H1 (cell line): ENCODE data around the gene FASN. TPM values are rescaled to one million over a fixed set of nuclear protein-coding genes. Genes with fewer than 3 reads are reported as not detected.

Experiments used
- CTCF ChIA-PET: fragments of 300-600 bp; sonication (Branson Sonifier 250); formaldehyde crosslinking; loops from one replicate; lab custom pipeline; 2021; ENCODE audit not compliant: partially characterized antibody; lab: Charles Lee
- POLR2A ChIA-PET: fragments of 300-600 bp; sonication (Branson Sonifier 250); formaldehyde crosslinking; loops from one replicate; lab custom pipeline; 2021; ENCODE audit warnings: inconsistent platforms; ENCODE audit not compliant: partially characterized antibody; lab: Charles Lee
- DNase-seq, 2 experiments: peaks; one replicate each; pipeline versions ENCODE4 v3.0.0 to v3.0.0-alpha.2; 2010 to 2022; ENCODE audit warnings: low spot score in 2 of 2, low read depth in 1 of 2, mixed read lengths in 1 of 2
- FAIRE-seq: peaks from 2 replicates; lab custom pipeline; 2011; peaks lifted over from hg19 to GRCh38; lab: Jason Lieb, UNC
- H2AFZ ChIP-seq: 2 replicates; pipeline ENCODE4 v1.8.1; 2012; ENCODE audit warnings: low read length, inconsistent platforms
- H2AK5ac ChIP-seq: 2 replicates; pipeline ENCODE4 v1.6.1; 2013; ENCODE audit warnings: low read depth, low read length
- H2BK120ac ChIP-seq: replicated peaks from 2 replicates; pipeline ENCODE3; 2013; ENCODE audit warnings: low read depth, low read length, inconsistent platforms
- H2BK12ac ChIP-seq: 2 replicates; pipeline ENCODE4 v1.6.1; 2013; ENCODE audit warnings: low read depth, low read length
- H2BK15ac ChIP-seq: 2 replicates; pipeline ENCODE4 v1.6.1; 2013; ENCODE audit warnings: low read length
- H2BK20ac ChIP-seq: 2 replicates; pipeline ENCODE4 v1.6.1; 2013; ENCODE audit warnings: low read length
- H2BK5ac ChIP-seq: 2 replicates; pipeline ENCODE4 v1.6.1; 2013; ENCODE audit warnings: low read depth, low read length
- H3K14ac ChIP-seq: 2 replicates; pipeline ENCODE4 v1.6.1; 2013; ENCODE audit warnings: inconsistent platforms; ENCODE audit not compliant: insufficient read length
- H3K18ac ChIP-seq: 2 replicates; pipeline ENCODE4 v1.6.1; 2013; ENCODE audit warnings: low read length; ENCODE audit errors: extremely low read depth
- H3K23ac ChIP-seq: 2 replicates; pipeline ENCODE4 v1.6.1; 2013; ENCODE audit warnings: inconsistent platforms; ENCODE audit not compliant: insufficient read length
- H3K23me2 ChIP-seq: 2 replicates; pipeline ENCODE4 v1.6.1; 2013; ENCODE audit warnings: low read depth, low read length
- H3K27ac ChIP-seq: 2 replicates; pipeline ENCODE4 v1.6.1; 2011; ENCODE audit warnings: low read depth, low read length, inconsistent platforms
- H3K27me3 ChIP-seq, 4 experiments: replicated peaks in 1 of 4; 1 replicate in 1 of 4; 2 replicates in 3 of 4; pipeline versions ENCODE4 v1.6.1 to v1.8.1; 2011 to 2013; ENCODE audit warnings: low read length in 3 of 4, mild to moderate bottlenecking in 3 of 4, inconsistent platforms in 2 of 4, mixed read lengths in 2 of 4, moderate library complexity in 1 of 4; ENCODE audit not compliant: control insufficient read depth in 3 of 4, insufficient read depth in 3 of 4; ENCODE audit errors: extremely low read depth in 1 of 4
- H3K36me3 ChIP-seq, 4 experiments: 2 replicates each; pipeline versions ENCODE4 v1.6.1 to v1.8.1; 2011 to 2013; ENCODE audit warnings: mild to moderate bottlenecking in 4 of 4, low read length in 3 of 4, moderate library complexity in 2 of 4, control low read depth in 1 of 4, inconsistent platforms in 1 of 4; ENCODE audit not compliant: insufficient read depth in 4 of 4, control insufficient read depth in 2 of 4
- H3K4ac ChIP-seq: replicated peaks from 2 replicates; pipeline ENCODE3; 2013; ENCODE audit warnings: low read length, low read depth, mixed read lengths, inconsistent platforms; ENCODE audit not compliant: insufficient read length
- H3K4me1 ChIP-seq, 4 experiments: replicated peaks in 1 of 4; 1 replicate in 1 of 4; 2 replicates in 3 of 4; pipeline versions ENCODE4 v1.6.1 to v1.8.1; 2011 to 2013; ENCODE audit warnings: low read length in 3 of 4, inconsistent platforms in 2 of 4, mixed read lengths in 1 of 4; ENCODE audit not compliant: insufficient read depth in 4 of 4, control insufficient read depth in 3 of 4
- H3K4me2 ChIP-seq, 2 experiments: 2 replicates each; pipeline versions ENCODE4 v1.6.1 to v1.8.1; 2011 to 2013; ENCODE audit warnings: low read depth in 2 of 2, low read length in 2 of 2, control low read depth in 1 of 2, inconsistent platforms in 1 of 2, mild to moderate bottlenecking in 1 of 2; ENCODE audit not compliant: insufficient read depth in 1 of 2
- H3K4me3 ChIP-seq, 4 experiments: fragments of 200-600, 300-600 bp in 1 of 4; sonication (generic), shearing (Covaris generic), sonication (Bioruptor Twin) in 1 of 4; 2 replicates each; pipeline versions ENCODE4 v1.5.1 to v1.8.1; 2011 to 2016; ENCODE audit warnings: low read length in 4 of 4, low read depth in 3 of 4, control low read depth in 2 of 4, inconsistent platforms in 2 of 4, mild to moderate bottlenecking in 2 of 4, mixed read lengths in 1 of 4, moderate library complexity in 1 of 4; ENCODE audit not compliant: insufficient read depth in 2 of 4; ENCODE audit errors: extremely low read depth in 1 of 4
- H3K56ac ChIP-seq: replicated peaks from 2 replicates; pipeline ENCODE3; 2013; ENCODE audit warnings: low read depth, mild to moderate bottlenecking, mixed read lengths, low read length, inconsistent platforms; ENCODE audit not compliant: insufficient read length
- H3K79me1 ChIP-seq: 2 replicates; pipeline ENCODE4 v1.6.1; 2013; ENCODE audit warnings: low read depth, low read length, control low read depth
- H3K79me2 ChIP-seq, 2 experiments: 2 replicates each; pipeline versions ENCODE4 v1.6.1 to v1.8.1; 2012 to 2013; ENCODE audit warnings: low read length in 2 of 2, mild to moderate bottlenecking in 2 of 2, inconsistent platforms in 1 of 2; ENCODE audit not compliant: insufficient read depth in 2 of 2, control insufficient read depth in 1 of 2
- H3K9ac ChIP-seq, 4 experiments: replicated peaks in 1 of 4; 1 replicate in 1 of 4; 2 replicates in 3 of 4; pipeline versions ENCODE4 v1.6.1 to v1.8.1; 2011 to 2013; ENCODE audit warnings: low read depth in 3 of 4, low read length in 3 of 4, control low read depth in 2 of 4, mild to moderate bottlenecking in 2 of 4, moderate library complexity in 2 of 4, inconsistent platforms in 1 of 4; ENCODE audit errors: extremely low read depth in 1 of 4
- H3K9me3 ChIP-seq, 2 experiments: 2 replicates each; pipeline versions ENCODE4 v1.6.1 to v1.8.1; 2012 to 2013; ENCODE audit warnings: mild to moderate bottlenecking in 2 of 2, moderate library complexity in 2 of 2, control low read depth in 1 of 2, inconsistent platforms in 1 of 2, low read depth in 1 of 2, low read length in 1 of 2, mixed read lengths in 1 of 2; ENCODE audit not compliant: insufficient read depth in 2 of 2
- H4K20me1 ChIP-seq, 2 experiments: replicated peaks in 1 of 2; 2 replicates each; pipeline versions ENCODE3 to v1.8.1; 2011 to 2013; ENCODE audit warnings: inconsistent platforms in 2 of 2, low read length in 2 of 2, mild to moderate bottlenecking in 1 of 2; ENCODE audit not compliant: insufficient read depth in 2 of 2, control insufficient read depth in 1 of 2
- H4K5ac ChIP-seq: 2 replicates; pipeline ENCODE4 v1.6.1; 2013; ENCODE audit warnings: low read length, low read depth, mixed read lengths, inconsistent platforms; ENCODE audit not compliant: insufficient read length
- H4K8ac ChIP-seq: 2 replicates; pipeline ENCODE4 v1.8.0; 2013; ENCODE audit warnings: mild to moderate bottlenecking, moderate library complexity, low read length, inconsistent platforms; ENCODE audit not compliant: insufficient read depth; ENCODE audit errors: extremely low read depth
- H4K91ac ChIP-seq: replicated peaks from 2 replicates; pipeline ENCODE3; 2013; ENCODE audit warnings: low read length, mixed read lengths, inconsistent platforms; ENCODE audit not compliant: insufficient read length
- CBX5 ChIP-seq: fragments of 300-800, 300-1000 bp; sonication (generic); IDR thresholded peaks from 2 replicates; pipeline ENCODE4 v1.7.1; 2016; ENCODE audit warnings: antibody characterized with exemption, low read length, low read depth
- CREB1 ChIP-seq: IDR thresholded peaks from 2 replicates; pipeline ENCODE4 v1.6.1; 2012; ENCODE audit warnings: inconsistent platforms
- EGR1 ChIP-seq: IDR thresholded peaks from 2 replicates; pipeline ENCODE4 v1.6.1; 2011; ENCODE audit warnings: low read depth, low read length, borderline replicate concordance
- EP300 ChIP-seq, 2 experiments: IDR thresholded peaks; 1 replicate in 1 of 2; 2 replicates in 1 of 2; pipeline ENCODE4 v1.6.1; 2011 to 2012; ENCODE audit warnings: low read depth in 2 of 2, low read length in 2 of 2, mild to moderate bottlenecking in 2 of 2, borderline replicate concordance in 1 of 2, inconsistent platforms in 1 of 2, moderate library complexity in 1 of 2
- GABPA ChIP-seq: IDR thresholded peaks from 2 replicates; pipeline ENCODE4 v1.6.1; 2011; ENCODE audit warnings: mild to moderate bottlenecking, low read length, moderate library complexity, borderline replicate concordance; ENCODE audit not compliant: insufficient read depth
- HDAC6 ChIP-seq: IDR thresholded peaks from one replicate; pipeline ENCODE4 v1.7.1; 2012; ENCODE audit warnings: low read depth, mild to moderate bottlenecking, inconsistent platforms, low read length, moderate library complexity
- JUND ChIP-seq: IDR thresholded peaks from 2 replicates; pipeline ENCODE4 v1.6.1; 2011; ENCODE audit warnings: mild to moderate bottlenecking, improper control_type of control experiment, low read length
- POLR2AphosphoS5 ChIP-seq: IDR thresholded peaks from 2 replicates; pipeline ENCODE4 v1.6.1; 2011; ENCODE audit warnings: low read depth, low read length
- RAD21 ChIP-seq, 2 experiments: IDR thresholded peaks in 1 of 2; conservative IDR thresholded peaks in 1 of 2; 2 replicates each; pipeline ENCODE4 v1.6.1; 2011; ENCODE audit warnings: low read depth in 2 of 2, low read length in 2 of 2, improper control_type of control experiment in 1 of 2, inconsistent platforms in 1 of 2, mild to moderate bottlenecking in 1 of 2, moderate library complexity in 1 of 2
- SAP30 ChIP-seq: fragments of 300-600 bp; sonication (generic); IDR thresholded peaks from 2 replicates; pipeline ENCODE4 v1.7.1; 2012; ENCODE audit warnings: low read length, moderate library complexity, mild to moderate bottlenecking, inconsistent platforms; ENCODE audit not compliant: insufficient read depth, insufficient replicate concordance
- SUZ12 ChIP-seq: fragments of 200-600 bp; sonication (generic); IDR thresholded peaks from 2 replicates; pipeline ENCODE4 v1.6.1; 2012; ENCODE audit warnings: mild to moderate bottlenecking, inconsistent platforms, low read length, moderate library complexity, mixed read lengths
- TAF1 ChIP-seq: IDR thresholded peaks from 2 replicates; pipeline ENCODE4 v1.6.1; 2011; ENCODE audit warnings: mild to moderate bottlenecking, low read depth, low read length
- TEAD4 ChIP-seq: IDR thresholded peaks from 2 replicates; pipeline ENCODE4 v1.6.1; 2012; ENCODE audit warnings: low read depth, low read length, inconsistent platforms, mixed read lengths
- WGBS, 2 experiments: shearing (Covaris generic) in 1 of 2; methylation state at CpG; one replicate each; pipeline versions ENCODE4 v1.1.6 to v1.1.7; 2013 to 2015; ENCODE audit warnings: low lambda C conversion rate in 2 of 2, mixed read lengths in 2 of 2, inconsistent platforms in 1 of 2, low coverage in 1 of 2, missing lambda C conversion rate in 1 of 2; ENCODE audit not compliant: insufficient replicate concordance in 2 of 2, insufficient coverage in 1 of 2, insufficient read length in 1 of 2; ENCODE audit errors: extremely low coverage in 1 of 2, missing lambda C conversion rate in 1 of 2; 5-methylcytosine and 5-hydroxymethylcytosine counted together
- polyA plus RNA-seq, 7 experiments: library from polyadenylated mRNA; depleted of rRNA in 3 of 7; stranded (reverse) in 5 of 7; unstranded in 2 of 7; fragments of >200 nt in 5 of 7; fragments of 200-250 nt in 2 of 7; gene quantifications; 1 replicate in 5 of 7; 2 replicates in 1 of 7; 4 replicates in 1 of 7; pipeline versions ENCODE4 v1.2.1 to v1.2.3, GENCODE V29; 2011 to 2013; ENCODE audit warnings: missing spikeins in 2 of 7, mixed read lengths in 2 of 7
- total RNA-seq: library from RNA; stranded (reverse); fragmentation: NEBNext Ultra II Directional; extraction: Animal tissue kit (Norgen Biotek cat#: 25700); gene quantifications from 2 replicates; pipeline ENCODE4 v1.2.1, GENCODE V29; 2021

FASN gene
- total and polyA plus RNA-seq, 2 of the 8 experiments (the other 6 are each of a cell fraction or from before 2014, with no cell fraction given), result 143 to 561 TPM

DNA sequence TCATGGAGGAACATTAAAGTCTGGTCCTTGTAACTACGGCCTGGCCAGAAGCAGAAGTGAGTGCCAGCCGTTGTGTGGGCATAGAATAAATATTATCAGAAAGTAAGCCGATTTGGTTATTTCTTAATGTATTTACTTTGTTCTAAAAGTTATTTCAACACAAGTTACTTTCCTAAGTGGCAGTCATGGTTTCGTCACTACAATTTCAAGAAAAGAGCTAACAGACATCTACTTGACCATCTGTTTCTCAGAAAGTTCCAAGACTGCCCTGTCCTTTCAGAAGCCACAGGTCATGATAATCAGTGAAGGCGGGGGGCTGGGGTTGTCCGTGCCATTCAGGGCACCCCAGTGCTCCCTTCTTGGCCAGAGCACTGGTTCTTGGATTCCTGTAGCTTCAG is 14.9 kb upstream of the FASN start:
- H4K8ac ChIP-seq, result no peak overlapping the region
- H3K27ac ChIP-seq, result no peak overlapping the region
- no peak overlapping the region for H3K14ac ChIP-seq
- H3K27me3 ChIP-seq, result peaks cover 0 to 4% (median 0%) of the 10 kb centered on the region in 4 experiments; a peak in 2 of 7 replicates
- no peak overlapping the region for H2BK15ac ChIP-seq
- ChIA-PET POLR2A (interaction anchor here (1.3 to 1.7 kb wide), 3 partner anchors 9 to 24 kb away, joined by 3 to 6 read pairs (median 3); no protein-coding TSS in a partner anchor), CTCF (interaction anchor here (0.9 to 10.5 kb wide), 9 partner anchors 9 to 82 kb away, joined by 3 to 61 read pairs (median 4); no protein-coding TSS in a partner anchor)
- H2AFZ ChIP-seq, result no peak overlapping the region
- H3K9ac ChIP-seq, result no peak overlapping the region
- no peaks in the 10 kb centered on the region for H3K36me3 ChIP-seq
- 0 out of 2 replicates have a peak, but pooled peaks cover 2% of the 10 kb centered on the region for H3K23me2 ChIP-seq
- no peak overlapping the region for H2BK5ac ChIP-seq
- peaks cover 0 to 3% (median 0%) of the 10 kb centered on the region in 4 experiments; a peak in 1 of 7 replicates for H3K4me1 ChIP-seq
- H2BK120ac ChIP-seq, result no peak overlapping the region
- H2AK5ac ChIP-seq, result no peak overlapping the region
- H4K20me1 ChIP-seq, result peaks cover 0 to 6% of the 10 kb centered on the region in 2 experiments
- no peak overlapping the region for H3K18ac ChIP-seq
- H2BK20ac ChIP-seq, result no peak overlapping the region
- H2BK12ac ChIP-seq, result no peak overlapping the region
- H4K5ac ChIP-seq, result no peak overlapping the region
- no peaks in the 10 kb centered on the region for H3K9me3 ChIP-seq
- H3K79me1 ChIP-seq, result no peaks in the 10 kb centered on the region
- FAIRE-seq, result no peak
- H3K4ac ChIP-seq, result no peak overlapping the region
- no peak for DNase-seq
- no peak overlapping the region for H4K91ac ChIP-seq
- 86% methylated on average over 6 of the region's 6 CpGs; no CpG with 5 or more reads in 1 of the 2 experiments for WGBS, 2 experiments
- H3K56ac ChIP-seq, result no peak overlapping the region
- H3K23ac ChIP-seq, result no peak overlapping the region
- H3K4me3 ChIP-seq, result no peak overlapping the region
- TF ChIP-seq HDAC6 (no peak), SUZ12 (no peak), CREB1 (no peak), JUND (no peak), CBX5 (no peak), EP300 (IDR thresholded peaks at IDR 0.05; ENCODE audit: borderline replicate concordance in 1 of 2, low read depth in 2 of 2, low read length in 2 of 2) (no peak), GABPA (no peak), EGR1 (no peak), TEAD4 (no peak), SAP30 (no peak), POLR2AphosphoS5 (no peak), TAF1 (no peak), RAD21 (IDR thresholded peaks at IDR 0.05 in 1 of 2, conservative IDR thresholded peaks at IDR 0.05 in 1 of 2; ENCODE audit: low read depth in 2 of 2, low read length in 2 of 2) (no peak)
- no peak overlapping the region for H3K4me2 ChIP-seq
- no peaks in the 10 kb centered on the region for H3K79me2 ChIP-seq
